OCI-LY7 (cell line): Measurements from ENCODE around the gene OR7C1. TPM values are rescaled to one million over a fixed set of nuclear protein-coding genes. Genes with fewer than 3 reads are reported as not detected.

Source experiments
- BruUV-seq: library from RNA; stranded (reverse); fragments of 400-500 nt; replicated peaks from 2 replicates; lab custom pipeline; 2021; lab: Mats Ljungman, UMichigan
- CTCF ChIA-PET: fragments of 300-600 bp; sonication (Branson Sonifier 250); formaldehyde crosslinking; loops from one replicate; lab custom pipeline; 2022; ENCODE audit warnings: antibody characterized with exemption; ENCODE audit not compliant: unreplicated experiment; lab: Charles Lee
- POLR2A ChIA-PET: fragments of 300-600 bp; sonication (Branson Sonifier 250); formaldehyde crosslinking; loops from one replicate; lab custom pipeline; 2022; ENCODE audit warnings: antibody characterized with exemption; lab: Charles Lee
- DNase-seq: peaks from one replicate; pipeline ENCODE4 v3.0.0-alpha.2; 2015; ENCODE audit warnings: low spot score
- H2AFZ ChIP-seq: fragments of 200-600 bp; sonication (generic), shearing (Covaris generic); 2 replicates; pipeline ENCODE4 v1.6.1; 2014; ENCODE audit warnings: mild to moderate bottlenecking, antibody characterized with exemption, low read length, moderate library complexity
- H3K27ac ChIP-seq: fragments of 200-600 bp; sonication (generic); 2 replicates; pipeline ENCODE4 v1.5.1; 2014; ENCODE audit warnings: mixed run types, low read depth, mild to moderate bottlenecking, moderate library complexity, low read length, inconsistent platforms; ENCODE audit not compliant: poor library complexity, severe bottlenecking
- H3K36me3 ChIP-seq: fragments of 200-600 bp; sonication (generic); 2 replicates; pipeline ENCODE4 v1.6.1; 2014; ENCODE audit warnings: mild to moderate bottlenecking, antibody characterized with exemption, low read length, moderate library complexity, mixed read lengths; ENCODE audit not compliant: insufficient read depth
- H3K4me1 ChIP-seq: fragments of 200-600 bp; sonication (generic); 2 replicates; pipeline ENCODE4 v1.5.1; 2014; ENCODE audit warnings: mild to moderate bottlenecking, low read length; ENCODE audit not compliant: insufficient read depth, poor library complexity, severe bottlenecking
- H3K4me2 ChIP-seq: fragments of 200-600 bp; sonication (generic); 2 replicates; pipeline ENCODE4 v1.6.1; 2014; ENCODE audit warnings: mild to moderate bottlenecking, low read length
- H3K4me3 ChIP-seq: fragments of 200-600 bp; sonication (generic); 2 replicates; pipeline ENCODE4 v1.5.1; 2014; ENCODE audit warnings: mild to moderate bottlenecking, low read depth, low read length; ENCODE audit not compliant: poor library complexity, severe bottlenecking
- H3K79me2 ChIP-seq: fragments of 200-600 bp; sonication (generic); 2 replicates; pipeline ENCODE4 v1.6.1; 2016; ENCODE audit warnings: low read depth, mild to moderate bottlenecking, low read length, moderate library complexity, mixed read lengths; ENCODE audit not compliant: insufficient read depth
- H3K9me2 ChIP-seq: fragments of 200-600 bp; sonication (generic); 2 replicates; pipeline ENCODE4 v1.6.1; 2016; ENCODE audit warnings: mild to moderate bottlenecking, low read length, mixed read lengths; ENCODE audit not compliant: insufficient read depth
- H3K9me3 ChIP-seq: fragments of 200-600 bp; sonication (generic); 2 replicates; pipeline ENCODE4 v1.6.1; 2014; ENCODE audit warnings: mild to moderate bottlenecking, mixed run types, low read length, mixed read lengths
- H4K20me1 ChIP-seq: fragments of 200-600 bp; sonication (generic); 2 replicates; pipeline ENCODE4 v1.6.1; 2014; ENCODE audit warnings: mild to moderate bottlenecking, antibody characterized with exemption, low read length, moderate library complexity, mixed read lengths; ENCODE audit not compliant: insufficient read depth
- CTCF ChIP-seq: fragments of 200-600 bp; sonication (generic); conservative IDR thresholded peaks from 2 replicates; pipeline ENCODE4 v1.5.1; 2014; ENCODE audit warnings: mild to moderate bottlenecking, antibody characterized with exemption, low read length, moderate library complexity, mixed read lengths
- EZH2phosphoT487 ChIP-seq: fragments of 200-600 bp; sonication (generic); IDR thresholded peaks from 2 replicates; pipeline ENCODE4 v1.6.1; 2018; ENCODE audit warnings: low read depth, borderline replicate concordance, mild to moderate bottlenecking, mixed run types, antibody characterized with exemption, low read length, moderate library complexity, mixed read lengths
- intact Hi-C: fragments of 100-400 bp; cut with micrococcal nuclease; formaldehyde crosslinking; loops from one replicate; pipeline ENCODE4 v1.10.0; 2022; ENCODE audit not compliant: unreplicated experiment
- total RNA-seq, 2 experiments: library from RNA; depleted of rRNA in 1 of 2; stranded (reverse); fragments of >200 nt in 1 of 2; shearing (Covaris generic) in 1 of 2; gene quantifications; 2 replicates each; pipeline ENCODE4 v1.2.3, GENCODE V29; 2014 to 2022

The OR7C1 gene
- total RNA-seq, 2 experiments from 2014 or later, result not detected

GRCh38 chr19:14840206-14840605, 5.2 kb upstream of the OR7C1 start:
- Histone ChIP-seq H3K4me1 (no peaks in the 10 kb centered on the region), H3K79me2 (no peaks in the 10 kb centered on the region), H3K27ac (no peak overlapping the region), H3K4me2 (no peak overlapping the region), H3K36me3 (no peaks in the 10 kb centered on the region), H3K9me3 (no peaks in the 10 kb centered on the region), H4K20me1 (no peaks in the 10 kb centered on the region), H2AFZ (no peak overlapping the region), H3K4me3 (no peak overlapping the region), H3K9me2 (no peaks in the 10 kb centered on the region)
- DNase-seq, result no peak
- no TSS peak for BruUV-seq
- intact Hi-C loops, result no loop called here
- no peak for TF ChIP-seq CTCF
- no peak for TF ChIP-seq EZH2phosphoT487
- CTCF ChIA-PET, result no interaction called here
- POLR2A ChIA-PET, result no interaction called here

GRCh38 chr19:14837391-14837790, 2.4 kb upstream of the OR7C1 start:
- DNase-seq, result no peak
- TF ChIP-seq CTCF (no peak), EZH2phosphoT487 (no peak)
- Histone ChIP-seq H3K9me3 (no peaks in the 10 kb centered on the region), H2AFZ (no peak overlapping the region), H4K20me1 (no peaks in the 10 kb centered on the region), H3K36me3 (no peaks in the 10 kb centered on the region), H3K4me1 (no peaks in the 10 kb centered on the region), H3K4me2 (no peak overlapping the region), H3K79me2 (no peaks in the 10 kb centered on the region), H3K4me3 (no peak overlapping the region), H3K9me2 (no peaks in the 10 kb centered on the region), H3K27ac (no peak overlapping the region)
- no TSS peak for BruUV-seq
- intact Hi-C loops, result no loop called here
- POLR2A ChIA-PET, result no interaction called here
- CTCF ChIA-PET, result interaction anchor here (0.6 kb wide), 1 partner anchor 1430 kb away, joined by 3 read pairs; no protein-coding TSS in a partner anchor

DNA sequence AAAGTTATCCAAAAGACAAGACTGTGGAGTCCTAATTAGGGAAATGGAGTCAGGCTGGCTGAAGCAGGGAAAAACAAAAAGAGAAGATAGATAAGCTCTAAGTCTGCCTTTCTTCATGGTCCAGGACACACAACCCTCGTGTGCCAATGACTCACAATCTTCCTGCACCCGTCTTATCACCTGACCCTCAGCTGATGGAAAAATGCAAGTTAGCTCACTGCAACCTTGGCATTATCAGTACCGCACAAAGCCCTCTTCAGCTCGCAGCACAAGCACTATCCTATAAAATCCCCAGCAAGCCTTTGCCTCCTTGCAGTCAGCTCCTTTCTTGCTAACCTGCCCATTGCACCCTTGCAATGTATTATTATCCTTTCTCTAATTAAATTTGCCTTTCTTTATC, 4.3 kb downstream of the OR7C1 start:
- no peaks in the 10 kb centered on the region for H3K36me3 ChIP-seq
- BruUV-seq, result no TSS peak
- TF ChIP-seq EZH2phosphoT487 (no peak), CTCF (no peak)
- no peaks in the 10 kb centered on the region for H3K4me1 ChIP-seq
- no peak for DNase-seq
- CTCF ChIA-PET, result no interaction called here
- H3K9me2 ChIP-seq, result no peaks in the 10 kb centered on the region
- H3K4me3 ChIP-seq, result no peak overlapping the region
- POLR2A ChIA-PET, result interaction anchor here (0.6 kb wide), 2 partner anchors 44 to 89 kb away, joined by 3 to 6 read pairs; no protein-coding TSS in a partner anchor
- no peaks in the 10 kb centered on the region for H3K9me3 ChIP-seq
- no peaks in the 10 kb centered on the region for H4K20me1 ChIP-seq
- no peak overlapping the region for H3K4me2 ChIP-seq
- intact Hi-C loops, result no loop called here
- H3K27ac ChIP-seq, result no peak overlapping the region
- H2AFZ ChIP-seq, result no peak overlapping the region
- H3K79me2 ChIP-seq, result no peaks in the 10 kb centered on the region
